GM21576 (cell line): Measurements from ENCODE around the gene POU6F2.
"Not testable (repeated sequence)": the region's sequence is repeated elsewhere in the genome, so short reads cannot be mapped to it uniquely, and the experiment has no call there.

ENCODE experiments used
- ATAC-seq: cut with Tn5 transposase; IDR thresholded peaks from one replicate; pipeline ENCODE4 v1.9.1; 2021; ENCODE audit warnings: mild to moderate bottlenecking, moderate library complexity; ENCODE audit not compliant: unreplicated experiment

The POU6F2 gene

GRCh38 chr7:39341083-39341482, 363.4 kb downstream of the POU6F2 start:
- no peak for ATAC-seq

- ATAC-seq = no peak
These were observed 365.1 kb downstream of the POU6F2 start for GRCh38 chr7:39342763-39343162.

GRCh38 chr7:39349452-39350123, 371.9 kb downstream of the POU6F2 start:
- ATAC-seq = no peak

GRCh38 chr7:39353615-39354376, 376.1 kb downstream of the POU6F2 start:
- no peak for ATAC-seq

- ATAC-seq = no peak
These were observed 378.0 kb downstream of the POU6F2 start for GRCh38 chr7:39355664-39356063.

GRCh38 chr7:39356172-39356925, 378.6 kb downstream of the POU6F2 start:
- no peak for ATAC-seq

GRCh38 chr7:39357648-39358047, 379.9 kb downstream of the POU6F2 start:
- ATAC-seq = no peak

GRCh38 chr7:39360038-39360437, 382.3 kb downstream of the POU6F2 start:
- ATAC-seq = no peak

GRCh38 chr7:39360766-39361165, 383.1 kb downstream of the POU6F2 start:
- no peak for ATAC-seq

- ATAC-seq = no peak
These were observed 388.1 kb downstream of the POU6F2 start for GRCh38 chr7:39365751-39366295.

GRCh38 chr7:39367451-39367850, 389.7 kb downstream of the POU6F2 start:
- ATAC-seq = no peak

GRCh38 chr7:39367943-39368342, 390.2 kb downstream of the POU6F2 start:
- ATAC-seq = no peak

GRCh38 chr7:39372383-39372782, 394.7 kb downstream of the POU6F2 start:
- no peak for ATAC-seq

- ATAC-seq = no peak
These were observed 396.8 kb downstream of the POU6F2 start for GRCh38 chr7:39374436-39375040.

- no peak for ATAC-seq
These were observed 397.6 kb downstream of the POU6F2 start for GRCh38 chr7:39375047-39375873.

GRCh38 chr7:39375874-39376190, 398.1 kb downstream of the POU6F2 start:
- no peak for ATAC-seq

GRCh38 chr7:39376881-39377280, 399.2 kb downstream of the POU6F2 start:
- ATAC-seq = not testable (repeated sequence)

GRCh38 chr7:39379416-39379815, 401.7 kb downstream of the POU6F2 start:
- no peak for ATAC-seq

GRCh38 chr7:39383136-39383535, 405.4 kb downstream of the POU6F2 start:
- ATAC-seq = no peak

GRCh38 chr7:39384386-39384785, 406.7 kb downstream of the POU6F2 start:
- ATAC-seq = no peak
